ENCODE measurements around the gene NFKB1.

NFKB1 gene

GRCh38 chr4:102536768-102537167 is 35.6 kb downstream of the NFKB1 start:
- no peak overlapping the region for H3K27ac ChIP-seq

GRCh38 chr4:102537269-102537668 is 36.1 kb downstream of the NFKB1 start:
- Histone ChIP-seq H3K36me3 (peaks cover 46 to 91% (median 76%) of the 10 kb centered on the region in 11 experiments; a peak in 21 of 22 replicates), H3K27me3 (no peaks in the 10 kb centered on the region), H3K4me3 (no peak overlapping the region), H3K27ac (no peak overlapping the region), H3K4me1 (peaks cover 0 to 48% (median 8%) of the 10 kb centered on the region in 10 experiments; a peak in 10 of 20 replicates), H3K9me3 (replicated peaks in 1 of 11) (no peaks in the 10 kb centered on the region), H3K4me2 (no peak overlapping the region), H3K9ac (no peak overlapping the region), H4K20me1 (peaks cover 0 to 49% (median 0%) of the 10 kb centered on the region in 11 experiments; a peak in 7 of 22 replicates)
- no peak for TF ChIP-seq Cebpa-rat (IDR thresholded peaks at IDR 0.05)

More at GRCh38 chr4:102536768-102537167, 35.6 kb downstream of the NFKB1 start:
- Histone ChIP-seq H3K4me1 (peaks cover 0 to 48% (median 8%) of the 10 kb centered on the region in 10 experiments; a peak in 10 of 20 replicates), H3K4me3 (no peak overlapping the region), H4K20me1 (peaks cover 0 to 44% (median 0%) of the 10 kb centered on the region in 11 experiments; a peak in 7 of 22 replicates), H3K27me3 (no peaks in the 10 kb centered on the region), H3K36me3 (peaks cover 43 to 91% (median 75%) of the 10 kb centered on the region in 11 experiments; a peak in 21 of 22 replicates), H3K4me2 (no peak overlapping the region), H3K9me3 (replicated peaks in 1 of 11) (no peaks in the 10 kb centered on the region), H3K9ac (no peak overlapping the region)
- TF ChIP-seq Cebpa-rat (IDR thresholded peaks at IDR 0.05), result no peak

GRCh38 chr4:102541697-102542096 is 40.5 kb downstream of the NFKB1 start:
- no peak for TF ChIP-seq Cebpa-rat (IDR thresholded peaks at IDR 0.05)
- Histone ChIP-seq H3K36me3 (peaks cover 58 to 100% (median 86%) of the 10 kb centered on the region in 11 experiments; a peak in 21 of 22 replicates), H3K9ac (no peak overlapping the region), H3K4me3 (no peak overlapping the region), H3K27me3 (no peaks in the 10 kb centered on the region), H3K27ac (no peak overlapping the region), H3K4me1 (peaks cover 0 to 32% (median 7%) of the 10 kb centered on the region in 10 experiments; a peak in 10 of 20 replicates), H3K4me2 (no peak overlapping the region), H4K20me1 (peaks cover 0 to 63% (median 0%) of the 10 kb centered on the region in 11 experiments; a peak in 5 of 22 replicates), H3K9me3 (replicated peaks in 1 of 11) (no peaks in the 10 kb centered on the region)

- H3K36me3 ChIP-seq, result peaks cover 57 to 96% (median 86%) of the 10 kb centered on the region in 11 experiments
- no peaks in the 10 kb centered on the region for H3K27me3 ChIP-seq
- no peak overlapping the region for H3K4me3 ChIP-seq
- no peak overlapping the region for H3K9ac ChIP-seq
- H3K9me3 ChIP-seq (replicated peaks in 1 of 11), result no peaks in the 10 kb centered on the region
- H3K4me2 ChIP-seq, result 0 out of 22 replicates have a peak overlapping the region, but pooled peaks of 1 of the 11 experiments have one; percentile 8
- H4K20me1 ChIP-seq, result peaks cover 0 to 63% (median 0%) of the 10 kb centered on the region in 11 experiments; a peak in 5 of 22 replicates
- no peak for TF ChIP-seq Cebpa-rat (IDR thresholded peaks at IDR 0.05)
- no peak overlapping the region for H3K27ac ChIP-seq
- H3K4me1 ChIP-seq, result peaks cover 0 to 39% (median 7%) of the 10 kb centered on the region in 10 experiments; a peak in 10 of 20 replicates
Observed at GRCh38 chr4:102543030-102543928, 42.1 kb downstream of the NFKB1 start.

- peaks cover 0 to 5% (median 0%) of the 10 kb centered on the region in 11 experiments; a peak in 1 of 22 replicates for H3K9me3 ChIP-seq (replicated peaks in 1 of 11)
- peaks cover 0 to 66% (median 0%) of the 10 kb centered on the region in 11 experiments; a peak in 5 of 22 replicates for H4K20me1 ChIP-seq
- H3K4me1 ChIP-seq, result peaks cover 0 to 38% (median 7%) of the 10 kb centered on the region in 10 experiments; a peak in 10 of 20 replicates
- TF ChIP-seq Cebpa-rat (IDR thresholded peaks at IDR 0.05), result no peak
- H3K27ac ChIP-seq, result no peak overlapping the region
- H3K27me3 ChIP-seq, result no peaks in the 10 kb centered on the region
- H3K4me3 ChIP-seq, result no peak overlapping the region
- H3K36me3 ChIP-seq, result peaks cover 54 to 93% (median 84%) of the 10 kb centered on the region in 11 experiments
- H3K4me2 ChIP-seq, result peak overlapping the region in 4 of 11 experiments; percentile 6 to 41 (median 30); a peak in 5 of 22 replicates
- H3K9ac ChIP-seq, result no peak overlapping the region
Observed at GRCh38 chr4:102546635-102547034, 45.5 kb downstream of the NFKB1 start.

GRCh38 chr4:102547973-102548372 is 46.8 kb downstream of the NFKB1 start:
- H3K4me2 ChIP-seq, result no peak overlapping the region
- H3K27me3 ChIP-seq, result no peaks in the 10 kb centered on the region
- H3K9me3 ChIP-seq (replicated peaks in 1 of 11), result peaks cover 0 to 5% (median 0%) of the 10 kb centered on the region in 11 experiments; a peak in 1 of 22 replicates
- peaks cover 0 to 65% (median 0%) of the 10 kb centered on the region in 11 experiments; a peak in 6 of 22 replicates for H4K20me1 ChIP-seq
- no peak for TF ChIP-seq Cebpa-rat (IDR thresholded peaks at IDR 0.05)
- no peak overlapping the region for H3K27ac ChIP-seq
- peaks cover 4 to 38% (median 14%) of the 10 kb centered on the region in 10 experiments; a peak in 13 of 20 replicates for H3K4me1 ChIP-seq
- H3K36me3 ChIP-seq, result peaks cover 51 to 86% (median 78%) of the 10 kb centered on the region in 11 experiments
- H3K4me3 ChIP-seq, result no peak overlapping the region
- no peak overlapping the region for H3K9ac ChIP-seq

- Histone ChIP-seq H3K4me3 (no peak overlapping the region), H3K36me3 (peaks cover 36 to 84% (median 71%) of the 10 kb centered on the region in 11 experiments), H3K9ac (no peak overlapping the region), H3K9me3 (replicated peaks in 1 of 11) (peaks cover 0 to 5% (median 0%) of the 10 kb centered on the region in 11 experiments; a peak in 1 of 22 replicates), H3K4me1 (peaks cover 0 to 25% (median 11%) of the 10 kb centered on the region in 10 experiments; a peak in 11 of 20 replicates), H3K4me2 (peak overlapping the region in 4 of 11 experiments; percentile 13 to 47 (median 32); a peak in 7 of 22 replicates), H3K27me3 (no peaks in the 10 kb centered on the region), H4K20me1 (peaks cover 0 to 64% (median 8%) of the 10 kb centered on the region in 11 experiments; a peak in 6 of 22 replicates), H3K27ac (no peak overlapping the region)
- no peak for TF ChIP-seq Cebpa-rat (IDR thresholded peaks at IDR 0.05)
Observed at GRCh38 chr4:102551958-102552565, 50.9 kb downstream of the NFKB1 start.

- peak overlapping the region in 2 of 11 experiments; percentile 29 to 47; a peak in 6 of 22 replicates for H3K4me2 ChIP-seq
- peaks cover 0 to 5% (median 0%) of the 10 kb centered on the region in 11 experiments; a peak in 1 of 22 replicates for H3K9me3 ChIP-seq (replicated peaks in 1 of 11)
- H3K4me3 ChIP-seq, result no peak overlapping the region
- no peak overlapping the region for H3K27ac ChIP-seq
- H3K9ac ChIP-seq, result no peak overlapping the region
- no peak for TF ChIP-seq Cebpa-rat (IDR thresholded peaks at IDR 0.05)
- H3K36me3 ChIP-seq, result peaks cover 37 to 84% (median 71%) of the 10 kb centered on the region in 11 experiments
- H3K27me3 ChIP-seq, result no peaks in the 10 kb centered on the region
- H3K4me1 ChIP-seq, result peaks cover 0 to 29% (median 11%) of the 10 kb centered on the region in 10 experiments; a peak in 11 of 20 replicates
- peaks cover 0 to 65% (median 8%) of the 10 kb centered on the region in 11 experiments; a peak in 6 of 22 replicates for H4K20me1 ChIP-seq
Observed at GRCh38 chr4:102552781-102553180, 51.6 kb downstream of the NFKB1 start.

All from BLaER1 treated with 17β-estradiol and CSF1 and Interleukin-3, amounts not matched to agents 10 nM and 100 nM (cell line).